ENCODE measurements around the gene SCTR. TPM values are rescaled to one million over a fixed set of nuclear protein-coding genes. Genes with fewer than 3 reads are reported as not detected.

SCTR gene
- total and polyA plus RNA-seq, 2 of the 13 experiments (the other 11 are each of a cell fraction or from before 2014, with no cell fraction given) = not detected

DNA sequence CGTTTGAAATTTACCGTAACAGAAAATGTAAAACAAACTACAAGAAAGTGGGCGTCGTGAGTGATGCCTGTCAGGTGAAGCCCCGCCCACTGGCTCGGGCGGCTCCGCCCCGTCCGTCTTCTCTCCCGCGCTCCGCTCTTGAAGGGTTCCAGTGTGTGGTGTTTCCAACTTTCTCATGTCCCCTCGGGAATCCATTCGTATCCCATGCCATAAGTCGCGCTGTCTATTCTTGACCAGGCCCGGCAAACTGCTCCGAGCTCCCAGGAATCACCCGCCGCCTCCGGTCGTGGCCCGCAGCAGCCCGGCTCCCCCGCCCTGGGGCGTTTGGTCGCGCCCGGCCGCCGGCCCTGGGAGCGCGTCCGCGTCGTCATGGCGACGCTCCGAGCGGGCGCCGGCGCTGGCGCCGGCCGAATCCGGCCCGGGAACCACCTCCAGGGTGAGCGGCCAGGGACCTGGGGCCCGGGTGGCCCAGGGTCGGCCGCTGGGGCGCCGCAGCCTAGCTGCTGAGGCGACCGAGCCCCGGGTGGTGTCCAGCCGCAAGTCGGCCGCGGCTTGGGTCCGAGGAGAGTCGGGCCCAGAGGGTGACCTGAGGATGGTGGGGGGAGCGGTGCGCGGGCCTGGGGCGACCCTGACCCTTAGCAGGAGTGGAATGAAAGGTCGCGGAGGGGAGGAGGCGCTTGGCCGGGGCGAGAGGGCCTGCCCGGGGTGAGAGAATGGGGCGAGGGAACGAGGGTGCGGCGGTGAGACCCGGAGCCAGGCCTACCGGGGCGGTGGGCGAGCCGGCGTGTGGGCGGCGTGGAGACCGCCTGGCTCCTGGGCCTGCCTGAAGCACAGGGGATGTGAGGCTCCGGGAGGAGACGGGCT lies 20.0 kb upstream of the SCTR start, which contains the start of gene CFAP221 (continued):
- TF ChIP-seq ZNF747 (CRISPR knock-in tag; IDR thresholded peaks at IDR 0.05; ENCODE audit: borderline replicate concordance) (peak; percentile 58; the same call in 1 of the 2 replicates), GABPB1 (CRISPR knock-in tag; IDR thresholded peaks at IDR 0.05) (peak; percentile 56), NONO (IDR thresholded peaks at IDR 0.05) (no peak), NONO (CRISPR knock-in tag; conservative IDR thresholded peaks at IDR 0.05) (0 out of 2 replicates have a peak, but pooled peaks have one; percentile 36), ZNF891 (CRISPR knock-in tag; IDR thresholded peaks at IDR 0.05) (no peak), ZNF354B (CRISPR knock-in tag; IDR thresholded peaks at IDR 0.05) (0 out of 2 replicates have a peak, but pooled peaks have one; percentile 30), SIN3A (IDR thresholded peaks at IDR 0.05; ENCODE audit: borderline replicate concordance, low read depth, low read length) (peak; percentile 58; the same call in 1 of the 2 replicates), RXRA (CRISPR knock-in tag; IDR thresholded peaks at IDR 0.05) (peak; percentile 35; the same call in 1 of the 2 replicates), ASH2L (IDR thresholded peaks at IDR 0.05; ENCODE audit: insufficient read length, low read depth, low read length) (peak; percentile 59), CBX1 (IDR thresholded peaks at IDR 0.05; ENCODE audit: low read depth) (peak; percentile 21), NR2F6 (IDR thresholded peaks at IDR 0.05) (peak; percentile 41; the same call in 1 of the 2 replicates), NR2F6 (CRISPR knock-in tag; IDR thresholded peaks at IDR 0.05) (peak; percentile 68; the same call in 1 of the 2 replicates), LCORL (IDR thresholded peaks at IDR 0.05) (no peak), LCORL (CRISPR knock-in tag; IDR thresholded peaks at IDR 0.05) (0 out of 2 replicates have a peak, but pooled peaks have one; percentile 12), MTF1 (CRISPR knock-in tag; IDR thresholded peaks at IDR 0.05) (no peak), ZNF17 (CRISPR knock-in tag; IDR thresholded peaks at IDR 0.05) (no peak), ZNF724P (CRISPR knock-in tag; IDR thresholded peaks at IDR 0.05; ENCODE audit: borderline replicate concordance) (0 out of 2 replicates have a peak, but pooled peaks have one; percentile 28), ZNF335 (CRISPR knock-in tag; IDR thresholded peaks at IDR 0.05) (no peak)
- TF ChIP-seq, protein P1, sequence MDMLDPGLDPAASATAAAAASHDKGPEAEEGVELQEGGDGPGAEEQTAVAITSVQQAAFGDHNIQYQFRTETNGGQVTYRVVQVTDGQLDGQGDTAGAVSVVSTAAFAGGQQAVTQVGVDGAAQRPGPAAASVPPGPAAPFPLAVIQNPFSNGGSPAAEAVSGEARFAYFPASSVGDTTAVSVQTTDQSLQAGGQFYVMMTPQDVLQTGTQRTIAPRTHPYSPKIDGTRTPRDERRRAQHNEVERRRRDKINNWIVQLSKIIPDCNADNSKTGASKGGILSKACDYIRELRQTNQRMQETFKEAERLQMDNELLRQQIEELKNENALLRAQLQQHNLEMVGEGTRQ (IDR thresholded peaks at IDR 0.05; ENCODE audit: low read depth, low read length) = 0 out of 2 replicates have a peak, but pooled peaks have one; percentile 15
- TF ChIP-seq, protein P1 (CRISPR knock-in tag; IDR thresholded peaks at IDR 0.05; ENCODE audit: borderline replicate concordance) = peak; percentile 29; the same call in 1 of the 2 replicates
- TF ChIP-seq, protein P2, sequence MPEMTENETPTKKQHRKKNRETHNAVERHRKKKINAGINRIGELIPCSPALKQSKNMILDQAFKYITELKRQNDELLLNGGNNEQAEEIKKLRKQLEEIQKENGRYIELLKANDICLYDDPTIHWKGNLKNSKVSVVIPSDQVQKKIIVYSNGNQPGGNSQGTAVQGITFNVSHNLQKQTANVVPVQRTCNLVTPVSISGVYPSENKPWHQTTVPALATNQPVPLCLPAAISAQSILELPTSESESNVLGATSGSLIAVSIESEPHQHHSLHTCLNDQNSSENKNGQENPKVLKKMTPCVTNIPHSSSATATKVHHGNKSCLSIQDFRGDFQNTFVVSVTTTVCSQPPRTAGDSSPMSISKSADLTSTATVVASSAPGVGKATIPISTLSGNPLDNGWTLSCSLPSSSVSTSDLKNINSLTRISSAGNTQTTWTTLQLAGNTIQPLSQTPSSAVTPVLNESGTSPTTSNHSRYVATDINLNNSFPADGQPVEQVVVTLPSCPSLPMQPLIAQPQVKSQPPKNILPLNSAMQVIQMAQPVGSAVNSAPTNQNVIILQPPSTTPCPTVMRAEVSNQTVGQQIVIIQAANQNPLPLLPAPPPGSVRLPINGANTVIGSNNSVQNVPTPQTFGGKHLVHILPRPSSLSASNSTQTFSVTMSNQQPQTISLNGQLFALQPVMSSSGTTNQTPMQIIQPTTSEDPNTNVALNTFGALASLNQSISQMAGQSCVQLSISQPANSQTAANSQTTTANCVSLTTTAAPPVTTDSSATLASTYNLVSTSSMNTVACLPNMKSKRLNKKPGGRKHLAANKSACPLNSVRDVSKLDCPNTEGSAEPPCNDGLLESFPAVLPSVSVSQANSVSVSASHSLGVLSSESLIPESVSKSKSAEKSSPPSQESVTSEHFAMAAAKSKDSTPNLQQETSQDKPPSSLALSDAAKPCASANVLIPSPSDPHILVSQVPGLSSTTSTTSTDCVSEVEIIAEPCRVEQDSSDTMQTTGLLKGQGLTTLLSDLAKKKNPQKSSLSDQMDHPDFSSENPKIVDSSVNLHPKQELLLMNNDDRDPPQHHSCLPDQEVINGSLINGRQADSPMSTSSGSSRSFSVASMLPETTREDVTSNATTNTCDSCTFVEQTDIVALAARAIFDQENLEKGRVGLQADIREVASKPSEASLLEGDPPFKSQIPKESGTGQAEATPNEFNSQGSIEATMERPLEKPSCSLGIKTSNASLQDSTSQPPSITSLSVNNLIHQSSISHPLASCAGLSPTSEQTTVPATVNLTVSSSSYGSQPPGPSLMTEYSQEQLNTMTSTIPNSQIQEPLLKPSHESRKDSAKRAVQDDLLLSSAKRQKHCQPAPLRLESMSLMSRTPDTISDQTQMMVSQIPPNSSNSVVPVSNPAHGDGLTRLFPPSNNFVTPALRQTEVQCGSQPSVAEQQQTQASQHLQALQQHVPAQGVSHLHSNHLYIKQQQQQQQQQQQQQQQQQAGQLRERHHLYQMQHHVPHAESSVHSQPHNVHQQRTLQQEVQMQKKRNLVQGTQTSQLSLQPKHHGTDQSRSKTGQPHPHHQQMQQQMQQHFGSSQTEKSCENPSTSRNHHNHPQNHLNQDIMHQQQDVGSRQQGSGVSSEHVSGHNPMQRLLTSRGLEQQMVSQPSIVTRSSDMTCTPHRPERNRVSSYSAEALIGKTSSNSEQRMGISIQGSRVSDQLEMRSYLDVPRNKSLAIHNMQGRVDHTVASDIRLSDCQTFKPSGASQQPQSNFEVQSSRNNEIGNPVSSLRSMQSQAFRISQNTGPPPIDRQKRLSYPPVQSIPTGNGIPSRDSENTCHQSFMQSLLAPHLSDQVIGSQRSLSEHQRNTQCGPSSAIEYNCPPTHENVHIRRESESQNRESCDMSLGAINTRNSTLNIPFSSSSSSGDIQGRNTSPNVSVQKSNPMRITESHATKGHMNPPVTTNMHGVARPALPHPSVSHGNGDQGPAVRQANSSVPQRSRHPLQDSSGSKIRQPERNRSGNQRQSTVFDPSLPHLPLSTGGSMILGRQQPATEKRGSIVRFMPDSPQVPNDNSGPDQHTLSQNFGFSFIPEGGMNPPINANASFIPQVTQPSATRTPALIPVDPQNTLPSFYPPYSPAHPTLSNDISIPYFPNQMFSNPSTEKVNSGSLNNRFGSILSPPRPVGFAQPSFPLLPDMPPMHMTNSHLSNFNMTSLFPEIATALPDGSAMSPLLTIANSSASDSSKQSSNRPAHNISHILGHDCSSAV (CRISPR knock-in tag; IDR thresholded peaks at IDR 0.05; ENCODE audit: borderline replicate concordance) = no peak
